Activated CD8-positive, alpha-beta memory T cell treated with anti-CD3 and anti-CD28 coated beads, Interleukin-2, amount 50 U/mL, for 4 hours (primary cell): ENCODE data around the gene CDS1.
"Not testable (repeated sequence)": the region's sequence is repeated elsewhere in the genome, so short reads cannot be mapped to it uniquely, and the experiment has no call there.

Source experiments
- DNase-seq: peaks from one replicate; pipeline ENCODE4 v3.0.0-alpha.2; 2020

CDS1 gene

DNA sequence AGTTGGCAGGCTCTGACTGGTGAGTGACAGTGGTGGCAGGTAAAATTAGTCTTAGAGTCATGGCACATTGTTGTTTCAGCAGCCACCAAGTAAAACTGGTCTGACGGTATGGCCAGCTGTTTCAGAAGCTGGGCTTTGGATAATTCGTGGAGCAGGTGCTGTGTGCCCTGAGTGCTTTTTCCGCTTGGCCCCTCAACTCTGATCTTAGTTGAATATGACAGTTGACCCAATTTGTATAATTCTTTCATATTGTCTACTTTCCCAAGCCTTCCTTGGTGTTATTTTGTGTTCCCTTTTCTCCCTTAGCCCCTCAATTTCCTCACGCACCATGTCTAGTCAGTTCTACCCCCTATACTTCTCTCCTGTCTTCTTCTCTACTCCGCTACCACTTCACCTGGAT lies 32.0 kb downstream of the CDS1 start:
- DNase-seq: no peak

- no peak for DNase-seq
Observed at GRCh38 chr4:84615355-84615754, 32.4 kb downstream of the CDS1 start.

DNA sequence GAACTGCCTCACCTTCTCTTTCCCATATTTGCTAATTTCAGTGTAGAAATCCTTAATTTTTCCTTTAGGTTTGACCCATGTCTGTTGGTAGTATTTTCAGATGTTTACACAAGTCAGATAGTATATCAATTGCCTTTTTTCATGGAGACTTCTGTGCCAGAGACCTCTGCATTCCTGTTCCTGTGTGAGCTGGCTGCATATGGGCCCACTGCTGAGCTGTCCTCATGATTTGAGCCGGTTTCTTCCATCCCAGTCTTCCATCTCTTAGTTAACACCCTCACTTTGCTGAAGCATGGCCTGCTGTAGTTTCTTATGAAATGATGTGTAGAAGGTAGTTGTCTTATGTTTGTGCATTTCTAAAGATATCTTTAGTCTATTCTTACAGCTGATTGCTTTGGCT lies 40.0 kb downstream of the CDS1 start:
- DNase-seq: no peak

DNA sequence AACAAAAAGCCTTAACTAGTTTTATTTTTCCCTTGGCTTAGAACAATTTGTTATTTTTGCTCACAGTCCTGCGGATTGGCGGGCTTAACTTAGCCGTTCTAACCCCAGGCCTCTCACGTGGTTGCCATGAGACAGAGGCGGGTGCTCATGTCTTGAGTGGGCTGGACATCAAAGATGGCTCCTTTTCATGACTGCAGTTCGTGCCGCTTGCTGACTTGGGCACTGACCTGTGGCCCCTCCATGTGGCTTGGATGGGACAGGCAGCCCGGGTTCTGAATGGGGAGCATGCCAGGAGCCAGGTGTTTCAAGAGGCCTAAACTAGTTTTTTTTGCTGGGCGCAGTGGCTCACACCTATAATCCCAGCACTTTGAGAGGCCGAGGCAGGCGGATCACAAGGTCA lies 40.7 kb downstream of the CDS1 start:
- no peak for DNase-seq

DNA sequence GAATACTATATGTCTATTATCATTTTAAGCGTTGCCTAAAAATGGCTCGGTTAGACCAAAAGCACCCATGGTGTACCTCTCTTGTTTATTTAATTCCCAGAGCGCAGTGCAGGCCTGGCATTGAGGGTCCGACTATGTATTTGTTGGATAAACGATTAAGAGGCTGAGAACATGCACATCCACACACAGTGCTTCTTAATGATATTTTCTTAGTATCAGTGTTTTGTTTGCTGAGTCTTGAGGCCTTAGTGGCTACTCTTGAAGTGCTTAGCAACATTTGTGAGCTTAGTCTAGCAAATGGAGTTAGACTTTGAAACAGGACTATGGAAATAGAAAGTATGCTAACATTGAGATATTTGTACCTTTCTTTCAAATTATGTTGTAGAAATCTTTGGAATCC lies 43.7 kb downstream of the CDS1 start:
- no peak for DNase-seq

DNA sequence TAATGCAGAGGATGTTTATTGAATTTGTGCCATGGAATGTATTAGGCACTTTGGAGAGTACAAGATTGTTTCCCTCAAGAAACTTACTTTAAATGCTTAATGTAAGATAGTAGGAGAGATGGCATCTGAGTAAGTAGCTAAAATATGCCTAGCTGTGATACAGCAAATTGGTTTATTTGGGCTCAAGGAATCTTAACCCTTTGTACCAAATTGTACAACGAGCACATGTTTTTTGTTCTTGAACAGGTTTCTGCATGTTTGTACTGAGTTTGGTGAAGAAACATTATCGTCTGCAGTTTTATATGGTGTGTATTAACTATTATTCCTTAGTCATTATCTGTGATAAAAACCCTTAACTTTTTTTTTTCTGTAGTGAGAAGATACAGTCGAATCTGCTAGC lies 48.6 kb downstream of the CDS1 start:
- no peak for DNase-seq

- no peak for DNase-seq
Observed at GRCh38 chr4:84632092-84632491, 49.2 kb downstream of the CDS1 start.

DNA sequence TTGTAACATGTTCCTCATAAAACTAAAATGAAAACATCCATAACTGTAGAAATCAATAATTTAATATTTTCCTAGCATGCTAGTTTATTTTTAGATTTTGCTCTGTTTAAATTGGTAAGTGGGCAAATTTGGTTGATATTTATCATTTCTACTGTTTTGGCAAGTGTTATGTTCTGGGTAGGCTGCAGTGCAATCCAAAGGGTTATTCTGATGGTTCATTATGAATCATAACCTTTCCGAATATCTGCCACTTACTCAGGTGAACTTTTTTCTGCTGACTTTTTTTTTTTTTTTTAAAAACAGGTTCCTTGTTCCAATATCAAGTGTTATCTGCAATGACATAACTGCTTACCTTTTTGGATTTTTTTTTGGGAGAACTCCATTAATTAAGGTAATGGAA lies 52.0 kb downstream of the CDS1 start:
- DNase-seq: no peak

GRCh38 chr4:84638092-84638491 lies 55.2 kb downstream of the CDS1 start:
- no peak for DNase-seq

DNA sequence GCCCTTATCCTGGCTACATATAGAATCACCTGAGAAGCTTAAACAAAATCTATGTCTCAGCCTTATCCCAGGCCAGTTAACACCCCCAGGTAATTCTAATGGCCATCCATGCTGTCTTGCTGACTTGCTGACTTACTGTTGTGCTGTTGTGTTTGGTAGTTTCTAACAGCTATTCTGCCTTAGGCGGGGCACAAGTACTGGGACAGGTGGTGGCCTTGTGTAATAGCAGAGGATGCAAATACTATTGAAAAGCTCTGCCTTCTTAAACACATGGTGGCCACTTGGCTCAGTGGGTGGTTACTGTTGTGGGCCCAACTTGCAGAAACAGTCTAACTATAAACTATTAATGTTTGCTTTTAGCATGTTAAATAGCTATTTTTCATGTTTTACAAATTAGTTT lies 56.2 kb downstream of the CDS1 start:
- no peak for DNase-seq

DNA sequence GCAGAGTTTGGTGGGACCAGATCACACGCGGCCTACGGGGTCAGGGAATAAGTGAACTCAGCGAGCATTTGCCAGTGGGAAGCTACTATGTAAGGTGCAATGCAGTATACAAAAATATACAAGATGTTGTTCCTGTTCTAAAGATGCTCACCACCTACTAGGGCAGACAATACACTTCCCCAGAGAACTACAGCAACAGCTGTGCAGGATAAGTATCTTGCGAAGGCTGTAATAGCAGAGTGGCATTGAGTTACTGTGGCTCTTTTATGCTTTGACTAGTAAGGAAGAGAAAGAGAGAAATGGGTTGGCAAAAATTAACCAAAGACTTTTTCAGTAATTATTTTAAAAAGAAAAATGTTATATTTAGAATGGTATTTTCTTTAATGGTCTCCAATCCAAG lies 61.2 kb downstream of the CDS1 start:
- DNase-seq: no peak

DNA sequence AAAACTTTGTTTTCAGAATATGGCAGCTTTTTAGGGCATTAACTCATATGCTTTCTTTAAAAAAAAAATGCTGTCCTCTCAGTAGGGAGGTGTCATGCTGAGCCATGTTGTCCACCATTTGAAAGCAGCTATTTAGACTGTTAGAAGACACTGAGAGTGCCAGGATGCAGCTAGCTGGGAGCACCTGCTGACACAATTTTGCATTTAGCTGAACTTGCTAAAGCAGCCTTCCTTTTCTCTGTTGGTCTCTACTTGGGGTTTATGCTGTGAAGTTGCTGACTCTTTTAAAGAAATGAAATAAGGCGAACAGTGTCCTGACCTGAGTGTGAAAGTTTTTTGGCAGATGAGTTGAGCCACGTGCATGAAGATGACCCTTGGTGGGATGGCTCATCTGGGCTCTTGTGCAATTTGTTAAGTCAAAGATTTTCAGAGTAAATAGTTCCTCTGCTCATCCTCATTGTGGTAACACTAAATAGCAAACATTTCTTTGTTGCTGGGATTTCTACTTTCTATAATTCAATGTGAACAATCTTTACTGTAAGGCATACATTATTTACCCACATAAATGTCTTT lies 64.5 kb downstream of the CDS1 start:
- no peak for DNase-seq

- no peak for DNase-seq
Observed at GRCh38 chr4:84648178-84648577, 65.3 kb downstream of the CDS1 start.

GRCh38 chr4:84648863-84649647 lies 66.1 kb downstream of the CDS1 start:
- DNase-seq: no peak

GRCh38 chr4:84651499-84651898 lies 68.6 kb downstream of the CDS1 start:
- DNase-seq: no peak

DNA sequence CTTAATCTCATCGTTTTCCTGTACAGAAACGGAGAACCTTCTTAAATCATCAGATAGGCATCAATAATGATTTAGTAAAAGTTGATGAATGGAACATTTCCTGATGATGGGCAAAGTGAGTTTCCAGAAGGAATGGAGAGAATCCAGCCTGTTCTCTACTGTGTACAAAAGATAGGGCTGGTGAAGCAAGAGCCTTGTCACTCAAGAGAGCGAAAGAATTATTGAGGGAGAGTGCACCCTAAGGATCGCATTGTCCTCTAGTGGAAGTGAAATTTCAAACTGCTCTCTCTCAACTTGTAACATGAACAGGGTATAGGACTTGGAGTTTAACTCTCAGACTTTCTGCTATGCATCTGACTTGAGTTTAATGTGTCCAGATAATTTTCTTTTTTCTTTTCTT lies 69.6 kb downstream of the CDS1 start:
- no peak for DNase-seq

DNA sequence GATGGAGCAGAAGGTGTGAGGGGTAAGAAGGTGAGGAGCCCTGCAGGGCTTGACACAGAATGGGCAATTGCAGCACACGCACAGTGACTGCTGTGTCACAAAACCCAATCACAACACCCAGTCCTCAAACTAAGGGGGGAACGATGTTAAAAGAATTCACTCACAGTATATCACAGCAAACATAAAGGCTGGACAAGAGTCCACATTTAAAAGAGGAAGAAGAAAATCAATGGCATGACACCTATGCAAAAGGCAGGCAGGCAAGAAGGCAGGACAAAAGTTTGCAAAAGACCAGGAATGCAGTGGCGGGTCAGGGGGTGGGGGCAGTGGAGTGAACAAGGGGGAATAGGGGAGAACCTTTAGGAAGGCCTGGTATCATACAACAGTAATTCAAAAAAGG lies 77.7 kb downstream of the CDS1 start:
- no peak for DNase-seq

DNA sequence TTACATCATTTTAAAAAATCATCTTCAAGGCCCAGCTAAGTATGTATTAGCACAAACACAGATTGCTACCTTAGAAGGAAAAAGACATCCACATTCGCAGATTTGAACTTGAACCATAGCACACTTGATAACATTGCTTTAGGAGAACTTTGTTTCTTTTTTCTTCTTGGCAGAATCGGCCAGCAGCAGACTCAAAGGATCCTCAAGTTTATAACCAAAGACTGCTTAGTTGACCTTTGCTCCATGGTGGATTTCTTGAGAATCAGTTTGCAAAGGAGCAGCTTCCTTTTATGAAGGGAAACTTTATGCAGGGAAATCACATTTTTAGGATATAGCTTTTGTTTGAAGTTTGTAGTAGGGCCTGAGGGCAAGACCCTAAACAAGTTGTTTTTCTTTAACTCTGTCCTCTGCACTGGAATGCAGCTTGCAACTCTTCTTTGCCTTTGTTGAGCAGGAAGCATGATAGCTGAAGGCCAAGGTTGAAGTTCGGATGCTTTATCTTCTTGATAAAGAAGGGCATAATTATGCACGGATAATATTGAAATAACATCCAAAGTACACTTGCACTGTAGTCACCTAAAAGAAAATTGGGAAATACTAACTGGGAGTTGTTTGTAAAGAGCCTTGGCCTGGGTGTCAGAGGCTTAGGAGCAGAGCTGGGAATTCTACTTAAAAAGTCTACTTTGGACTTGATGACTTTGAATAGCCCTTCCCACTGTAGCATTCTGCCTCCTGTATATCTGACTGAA lies 78.4 kb downstream of the CDS1 start:
- DNase-seq: no peak

DNA sequence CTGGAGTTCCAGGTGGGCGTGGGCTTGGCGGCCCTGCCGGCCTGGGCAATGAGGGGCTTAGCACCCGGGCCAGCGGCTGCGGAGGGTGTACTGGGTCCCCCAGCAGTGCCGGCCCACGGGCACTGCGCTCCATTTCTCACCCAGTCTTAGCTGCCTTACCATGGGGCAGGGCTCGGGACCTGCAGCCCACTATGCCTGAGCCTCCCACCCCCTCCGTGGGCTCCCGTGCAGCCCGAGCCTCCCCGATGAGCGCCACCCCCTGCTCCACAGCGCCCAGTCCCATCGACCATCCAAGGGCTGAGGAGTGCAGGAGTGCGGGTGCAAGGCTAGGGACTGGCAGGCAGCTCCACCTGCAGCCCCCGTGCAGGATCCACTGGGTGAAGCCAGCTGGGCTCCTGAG lies 81.8 kb downstream of the CDS1 start:
- DNase-seq: not testable (repeated sequence)

DNA sequence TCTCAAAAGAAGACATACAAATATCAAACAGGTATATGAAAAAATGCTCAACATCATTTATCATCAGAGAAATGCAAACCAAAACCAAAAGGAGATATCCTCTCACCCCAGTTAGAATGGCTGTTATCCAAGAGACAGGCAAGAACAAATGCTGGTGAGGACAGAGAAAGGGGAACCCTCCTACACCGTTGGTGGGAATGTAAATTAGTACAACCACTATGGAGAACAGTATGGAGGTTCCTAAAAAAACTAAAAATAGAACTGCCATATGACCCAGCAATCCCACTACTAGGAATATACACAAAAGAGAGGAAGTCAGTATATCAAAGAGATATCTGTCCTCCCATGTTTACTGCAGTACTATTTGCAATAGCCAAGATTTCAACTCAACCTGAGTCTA lies 83.5 kb downstream of the CDS1 start:
- DNase-seq: no peak

DNA sequence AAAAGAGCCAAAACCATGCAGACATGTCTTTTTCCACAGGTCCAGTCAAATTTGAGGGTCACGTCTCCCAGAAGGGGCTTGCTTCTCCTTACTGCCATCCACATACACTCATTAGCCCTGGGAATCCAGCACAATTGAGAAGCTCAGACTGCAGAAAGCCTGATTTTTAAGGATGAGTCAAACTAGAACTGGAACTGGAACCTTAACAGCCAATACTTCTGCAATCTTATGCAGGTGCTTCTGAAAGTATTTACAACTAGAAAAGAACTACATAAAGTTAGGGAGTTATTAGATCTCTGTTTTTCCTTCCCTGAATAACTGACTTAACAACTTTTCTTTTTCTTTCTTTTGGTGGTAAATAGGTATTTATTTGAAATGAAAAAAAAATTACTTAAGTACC lies 86.3 kb downstream of the CDS1 start:
- DNase-seq: no peak

DNA sequence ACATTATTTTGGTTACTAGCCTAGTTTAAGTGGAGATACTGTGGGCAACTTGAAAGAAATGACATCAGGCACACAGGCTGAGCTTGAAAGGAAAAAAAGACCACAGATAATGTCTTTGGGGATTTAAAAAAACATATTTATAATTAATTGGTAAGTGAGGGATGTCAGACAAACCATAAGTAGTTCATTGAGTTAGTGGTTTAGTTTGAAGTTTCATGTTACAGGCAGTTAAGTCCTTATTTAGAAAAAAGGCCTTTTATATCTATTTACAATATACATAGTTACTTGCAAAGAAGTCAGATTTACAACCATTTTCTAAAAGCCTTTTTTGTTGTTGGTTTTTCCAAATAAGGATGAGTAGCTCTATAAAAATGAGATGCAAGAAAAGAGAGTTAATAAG lies 89.2 kb downstream of the CDS1 start:
- DNase-seq: no peak

- no peak for DNase-seq
Observed at GRCh38 chr4:84673475-84674240, 90.7 kb downstream of the CDS1 start.

GRCh38 chr4:84677093-84677492 lies 94.2 kb downstream of the CDS1 start:
- no peak for DNase-seq
